ENCODE data around the gene BAAT.

DNA sequence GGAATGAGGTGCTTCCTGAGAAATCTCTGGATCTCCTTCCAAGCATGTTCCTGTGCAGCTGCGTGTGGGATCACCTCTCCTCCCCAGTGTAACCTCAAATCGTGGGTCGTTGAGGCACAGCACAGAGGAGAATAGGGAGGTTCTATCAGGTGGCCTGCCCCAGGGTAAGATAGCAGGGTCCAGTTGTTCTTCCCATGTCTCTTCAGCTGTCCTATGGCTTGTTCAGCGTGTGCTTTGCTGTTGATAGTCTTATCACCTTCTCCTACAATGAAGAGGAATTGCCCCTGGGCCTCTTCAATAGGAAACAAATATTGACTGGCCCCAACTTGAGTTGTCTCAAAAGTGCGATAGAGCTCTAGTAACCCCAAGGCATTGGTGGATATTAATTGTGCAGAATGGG, 22.4 kb downstream of the BAAT start:
- no peak for TF ChIP-seq SUZ12 (IDR thresholded peaks at IDR 0.05)
- TF ChIP-seq, protein P1, sequence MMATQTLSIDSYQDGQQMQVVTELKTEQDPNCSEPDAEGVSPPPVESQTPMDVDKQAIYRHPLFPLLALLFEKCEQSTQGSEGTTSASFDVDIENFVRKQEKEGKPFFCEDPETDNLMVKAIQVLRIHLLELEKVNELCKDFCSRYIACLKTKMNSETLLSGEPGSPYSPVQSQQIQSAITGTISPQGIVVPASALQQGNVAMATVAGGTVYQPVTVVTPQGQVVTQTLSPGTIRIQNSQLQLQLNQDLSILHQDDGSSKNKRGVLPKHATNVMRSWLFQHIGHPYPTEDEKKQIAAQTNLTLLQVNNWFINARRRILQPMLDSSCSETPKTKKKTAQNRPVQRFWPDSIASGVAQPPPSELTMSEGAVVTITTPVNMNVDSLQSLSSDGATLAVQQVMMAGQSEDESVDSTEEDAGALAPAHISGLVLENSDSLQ (IDR thresholded peaks at IDR 0.05): no peak

Data from HEK293T (cell line).